Stimulated activated CD8-positive, alpha-beta memory T cell treated with anti-CD3 and anti-CD28 coated beads, Interleukin-2, amount 100 ng/mL, for 1 hour (primary cell): ENCODE data around the gene SKI.

Experiments
- DNase-seq, 2 donors: peaks; one replicate each; pipeline ENCODE4 v3.0.0-alpha.2; 2020; ENCODE audit warnings: low read depth in 2 of 2

The SKI gene

GRCh38 chr1:2337501-2337900 lies 109.4 kb downstream of the SKI start:
- DNase-seq, result no peak

- no peak for DNase-seq
Measured at GRCh38 chr1:2339206-2340085, 111.3 kb downstream of the SKI start.

GRCh38 chr1:2340086-2340917 lies 112.2 kb downstream of the SKI start:
- DNase-seq, result no peak

GRCh38 chr1:2340918-2341254 lies 112.8 kb downstream of the SKI start:
- no peak for DNase-seq

GRCh38 chr1:2341706-2342383 lies 113.7 kb downstream of the SKI start:
- DNase-seq, result no peak

GRCh38 chr1:2342384-2343022 lies 114.4 kb downstream of the SKI start:
- no peak for DNase-seq

GRCh38 chr1:2343023-2343935 lies 115.2 kb downstream of the SKI start:
- no peak for DNase-seq

- no peak for DNase-seq
Measured at GRCh38 chr1:2344121-2344681, 116.1 kb downstream of the SKI start.

- no peak for DNase-seq
Measured at GRCh38 chr1:2344744-2345296, 116.7 kb downstream of the SKI start.

- no peak for DNase-seq
Measured at GRCh38 chr1:2345297-2346075, 117.4 kb downstream of the SKI start.

- no peak for DNase-seq
Measured at GRCh38 chr1:2346691-2347408, 118.7 kb downstream of the SKI start.

- DNase-seq, result no peak
Measured at GRCh38 chr1:2347409-2347785, 119.3 kb downstream of the SKI start.

GRCh38 chr1:2347896-2348295 lies 119.8 kb downstream of the SKI start:
- DNase-seq, result no peak

- DNase-seq, result no peak
Measured at GRCh38 chr1:2348346-2349325, 120.5 kb downstream of the SKI start.

GRCh38 chr1:2349806-2350205 lies 121.7 kb downstream of the SKI start:
- DNase-seq, result no peak

- DNase-seq, result no peak
Measured at GRCh38 chr1:2350501-2350900, 122.4 kb downstream of the SKI start.

- no peak for DNase-seq
Measured at GRCh38 chr1:2350911-2351655, 123.0 kb downstream of the SKI start.
